Hepatocyte (in vitro differentiated cells): ENCODE measurements around the gene MCM5.

Experiments
- EZH2 ChIP-seq: fragments of 200-600 bp; sonication (generic); IDR thresholded peaks from 2 replicates; pipeline ENCODE4 v1.6.1; 2016; ENCODE audit warnings: antibody characterized with exemption, mild to moderate bottlenecking, borderline replicate concordance
- EZH2phosphoT487 ChIP-seq: fragments of 200-600 bp; sonication (generic); IDR thresholded peaks from one replicate; pipeline ENCODE4 v1.6.1; 2018; ENCODE audit warnings: antibody characterized with exemption, mild to moderate bottlenecking, low read depth, moderate library complexity; ENCODE audit not compliant: unreplicated experiment, severe bottlenecking
- TF ChIP-seq, protein P1 (sequence below): fragments of 200-600 bp; sonication (generic); IDR thresholded peaks from 2 replicates; pipeline ENCODE4 v1.5.1; 2016; ENCODE audit warnings: antibody characterized with exemption, mild to moderate bottlenecking; ENCODE audit not compliant: poor library complexity

DNA sequence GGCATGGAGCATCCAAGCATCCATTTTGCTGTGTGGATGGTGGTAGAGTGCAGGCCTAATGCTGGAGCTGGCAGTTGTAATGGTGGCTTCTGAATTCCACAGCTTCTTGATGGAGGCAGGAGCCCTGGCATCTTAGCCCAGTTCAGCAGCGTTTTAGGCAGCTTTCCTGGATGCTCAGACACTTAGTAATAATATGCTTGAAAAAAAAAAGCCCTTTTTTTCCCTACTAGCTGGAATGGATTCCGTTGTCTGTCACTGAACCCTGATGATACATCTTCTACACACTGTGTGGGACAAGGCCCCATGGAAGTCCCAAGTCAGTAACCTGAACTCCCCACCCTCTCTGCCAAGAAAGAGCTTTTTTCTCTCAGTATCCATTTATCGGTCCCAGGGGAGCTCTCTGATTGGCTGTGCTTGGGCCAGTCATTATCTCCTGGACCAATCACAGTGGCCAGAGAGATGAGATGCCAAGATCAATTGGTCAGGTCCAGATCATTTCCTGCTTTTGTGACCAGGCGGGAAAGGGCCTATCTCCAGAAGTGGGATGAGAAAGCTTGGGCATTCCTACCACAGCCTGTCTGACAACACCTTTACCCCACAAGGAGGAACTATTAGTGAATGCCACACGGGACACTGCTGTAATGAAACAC lies 34.2 kb downstream of the MCM5 start:
- no peak for TF ChIP-seq EZH2
- TF ChIP-seq, protein P1, sequence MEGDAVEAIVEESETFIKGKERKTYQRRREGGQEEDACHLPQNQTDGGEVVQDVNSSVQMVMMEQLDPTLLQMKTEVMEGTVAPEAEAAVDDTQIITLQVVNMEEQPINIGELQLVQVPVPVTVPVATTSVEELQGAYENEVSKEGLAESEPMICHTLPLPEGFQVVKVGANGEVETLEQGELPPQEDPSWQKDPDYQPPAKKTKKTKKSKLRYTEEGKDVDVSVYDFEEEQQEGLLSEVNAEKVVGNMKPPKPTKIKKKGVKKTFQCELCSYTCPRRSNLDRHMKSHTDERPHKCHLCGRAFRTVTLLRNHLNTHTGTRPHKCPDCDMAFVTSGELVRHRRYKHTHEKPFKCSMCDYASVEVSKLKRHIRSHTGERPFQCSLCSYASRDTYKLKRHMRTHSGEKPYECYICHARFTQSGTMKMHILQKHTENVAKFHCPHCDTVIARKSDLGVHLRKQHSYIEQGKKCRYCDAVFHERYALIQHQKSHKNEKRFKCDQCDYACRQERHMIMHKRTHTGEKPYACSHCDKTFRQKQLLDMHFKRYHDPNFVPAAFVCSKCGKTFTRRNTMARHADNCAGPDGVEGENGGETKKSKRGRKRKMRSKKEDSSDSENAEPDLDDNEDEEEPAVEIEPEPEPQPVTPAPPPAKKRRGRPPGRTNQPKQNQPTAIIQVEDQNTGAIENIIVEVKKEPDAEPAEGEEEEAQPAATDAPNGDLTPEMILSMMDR = no peak
- no peak for TF ChIP-seq EZH2phosphoT487
